GM12878 (cell line): ENCODE data around the gene SLC13A3. TPM values are rescaled to one million over a fixed set of nuclear protein-coding genes. Genes with fewer than 3 reads are reported as not detected.
A peak's percentile ranks its signal among the peaks of the same experiment; 100 is the strongest.

Source experiments
- ATAC-seq: fragments of 200-7000 bp; cut with Tn5 transposase; 3 replicates; pipeline ENCODE4 v1.9.1; 2020; ENCODE audit warnings: mild to moderate bottlenecking, moderate library complexity
- BruUV-seq: library from RNA; stranded (reverse); fragments of 400-500 nt; replicated peaks from 2 replicates; lab custom pipeline; 2021; lab: Mats Ljungman, UMichigan
- CTCF ChIA-PET: fragments of 300-600 bp; sonication (Branson Sonifier 250); formaldehyde crosslinking; extraction: SDS; loops from one replicate; lab custom pipeline; 2021; ENCODE audit warnings: inconsistent platforms; lab: Yijun Ruan, JAX
- POLR2A ChIA-PET: fragments of 350-600 bp; formaldehyde crosslinking; extraction: SDS; loops from one replicate; lab custom pipeline; 2021; ENCODE audit warnings: inconsistent platforms; lab: Charles Lee
- RAD21 ChIA-PET: fragments of 300-600 bp; sonication (Branson Sonifier 250); formaldehyde crosslinking; loops from one replicate; lab custom pipeline; 2023; ENCODE audit warnings: antibody characterized with exemption; ENCODE audit not compliant: unreplicated experiment; lab: Charles Lee
- SMC1A ChIA-PET: fragments of 300-600 bp; sonication (Branson Sonifier 250); formaldehyde crosslinking; loops from one replicate; lab custom pipeline; 2023; ENCODE audit not compliant: unreplicated experiment, uncharacterized antibody; lab: Charles Lee
- DNase-seq: peaks from one replicate; pipeline ENCODE4 v3.0.0-alpha.2; 2011; ENCODE audit warnings: low read depth, low spot score
- FAIRE-seq: peaks from 3 replicates; lab custom pipeline; 2011; peaks lifted over from hg19 to GRCh38; lab: Jason Lieb, UNC
- H2AFZ ChIP-seq: 2 replicates; pipeline ENCODE4 v1.6.0; 2011; ENCODE audit warnings: low read depth, low read length, control low read depth; ENCODE audit not compliant: control insufficient read depth
- H3K27ac ChIP-seq: 2 replicates; pipeline ENCODE4 v1.5.1; 2011; ENCODE audit warnings: control low read depth; ENCODE audit not compliant: control insufficient read depth, insufficient read depth
- H3K27me3 ChIP-seq, 2 experiments: replicated peaks in 1 of 2; 2 replicates each; pipeline versions ENCODE4 v1.6.0 to v1.6.1; 2011; ENCODE audit warnings: low read length in 1 of 2; ENCODE audit not compliant: control insufficient read depth in 2 of 2, insufficient read depth in 2 of 2
- H3K36me3 ChIP-seq, 2 experiments: 2 replicates each; pipeline ENCODE4 v1.5.1; 2011; ENCODE audit warnings: low read length in 1 of 2; ENCODE audit not compliant: control insufficient read depth in 2 of 2, insufficient read depth in 2 of 2
- H3K4me1 ChIP-seq: 2 replicates; pipeline ENCODE4 v1.6.1; 2011; ENCODE audit warnings: mild to moderate bottlenecking, low read length, moderate library complexity, mixed read lengths; ENCODE audit not compliant: control insufficient read depth, insufficient read depth
- H3K4me2 ChIP-seq: 2 replicates; pipeline ENCODE4 v1.6.0; 2011; ENCODE audit warnings: control low read depth; ENCODE audit not compliant: control insufficient read depth, insufficient read depth
- H3K4me3 ChIP-seq: fragments of 200-600 bp; sonication (generic); 2 replicates; pipeline ENCODE4 v1.5.1; 2016
- H3K79me2 ChIP-seq: 2 replicates; pipeline ENCODE4 v1.6.0; 2011; ENCODE audit warnings: low read length; ENCODE audit not compliant: control insufficient read depth, insufficient read depth
- H3K9ac ChIP-seq: 2 replicates; pipeline ENCODE4 v1.8.0; 2011; ENCODE audit warnings: low read length, control low read depth, mixed read lengths; ENCODE audit not compliant: control insufficient read depth, insufficient read depth
- H3K9me3 ChIP-seq: replicated peaks from 3 replicates; pipeline ENCODE4 v1.5.1; 2011; ENCODE audit warnings: mild to moderate bottlenecking, low read length; ENCODE audit not compliant: control insufficient read depth, insufficient read depth
- H4K20me1 ChIP-seq: 2 replicates; pipeline ENCODE4 v1.6.0; 2011; ENCODE audit not compliant: control insufficient read depth, insufficient read depth
- BACH1 ChIP-seq: fragments of 450-650 bp; IDR thresholded peaks from 2 replicates; pipeline ENCODE4 v1.6.1; 2017; ENCODE audit warnings: mild to moderate bottlenecking, borderline replicate concordance
- BCL3 ChIP-seq: IDR thresholded peaks from 2 replicates; pipeline ENCODE4 v1.6.1; 2011; ENCODE audit warnings: borderline replicate concordance, low read depth, mild to moderate bottlenecking, moderate library complexity, low read length; ENCODE audit not compliant: insufficient read depth, poor library complexity, severe bottlenecking
- CEBPZ ChIP-seq: fragments of 150-350 bp; IDR thresholded peaks from 2 replicates; pipeline ENCODE4 v1.6.1; 2016; ENCODE audit warnings: low read depth, low read length
- CTCF ChIP-seq, 3 experiments: IDR thresholded peaks in 2 of 3; conservative IDR thresholded peaks in 1 of 3; 2 replicates each; pipeline ENCODE4 v1.5.1; 2011; ENCODE audit warnings: low read depth in 3 of 3, low read length in 3 of 3, mild to moderate bottlenecking in 3 of 3, control low read depth in 2 of 3, moderate library complexity in 2 of 3, inconsistent platforms in 1 of 3, mixed read lengths in 1 of 3; ENCODE audit not compliant: control insufficient read depth in 2 of 3, insufficient read depth in 1 of 3; ENCODE audit errors: extremely low read depth in 1 of 3
- EGR1 ChIP-seq, 2 experiments: IDR thresholded peaks; 1 replicate in 1 of 2; 2 replicates in 1 of 2; pipeline ENCODE4 v1.6.1; 2011 to 2012; ENCODE audit warnings: low read depth in 2 of 2, low read length in 2 of 2, borderline replicate concordance in 1 of 2, mild to moderate bottlenecking in 1 of 2, moderate library complexity in 1 of 2
- ETV6 ChIP-seq, 2 experiments: fragments of 450-650 bp in 1 of 2; IDR thresholded peaks in 1 of 2; conservative IDR thresholded peaks in 1 of 2; 2 replicates each; pipeline ENCODE4 v1.6.1; 2014; ENCODE audit warnings: antibody characterized with exemption in 1 of 2, borderline replicate concordance in 1 of 2, low read depth in 1 of 2, mild to moderate bottlenecking in 1 of 2, moderate library complexity in 1 of 2
- HCFC1 ChIP-seq: fragments of 150-350 bp; IDR thresholded peaks from 2 replicates; pipeline ENCODE4 v1.6.1; 2014; ENCODE audit warnings: low read length
- HDGF ChIP-seq: fragments of 450-650 bp; IDR thresholded peaks from 2 replicates; pipeline ENCODE4 v1.6.1; 2016; ENCODE audit warnings: antibody characterized with exemption
- IKZF2 ChIP-seq, 2 experiments: fragments of 450-650 bp; IDR thresholded peaks; 2 replicates each; pipeline ENCODE4 v1.6.1; 2017; ENCODE audit warnings: mild to moderate bottlenecking in 2 of 2, moderate library complexity in 2 of 2
- MEF2A ChIP-seq: IDR thresholded peaks from 2 replicates; pipeline ENCODE4 v1.6.1; 2011; ENCODE audit warnings: low read depth, mild to moderate bottlenecking, low read length, moderate library complexity; ENCODE audit not compliant: insufficient read depth
- NRF1 ChIP-seq: conservative IDR thresholded peaks from 2 replicates; pipeline ENCODE4 v1.6.1; 2011; ENCODE audit warnings: mild to moderate bottlenecking, low read depth, low read length, improper control_type of control experiment
- PAX8 ChIP-seq: fragments of 450-650 bp; IDR thresholded peaks from 2 replicates; pipeline ENCODE4 v1.6.1; 2017; ENCODE audit warnings: mild to moderate bottlenecking, moderate library complexity
- POU2F2 ChIP-seq: IDR thresholded peaks from 3 replicates; pipeline ENCODE4 v1.6.1; 2011; ENCODE audit warnings: low read depth, mild to moderate bottlenecking, low read length, borderline replicate concordance
- SMAD5 ChIP-seq: IDR thresholded peaks from 2 replicates; pipeline ENCODE4 v1.6.1; 2016; ENCODE audit warnings: antibody characterized with exemption, low read depth
- STAT1 ChIP-seq: fragments of 450-650 bp; conservative IDR thresholded peaks from 2 replicates; pipeline ENCODE4 v1.6.1; 2014; ENCODE audit warnings: antibody characterized with exemption, mild to moderate bottlenecking
- TBL1XR1 ChIP-seq: IDR thresholded peaks from 2 replicates; pipeline ENCODE4 v1.6.1; 2012; ENCODE audit warnings: low read depth, low read length, improper control_type of control experiment
- WGBS: methylation state at CpG from one replicate; pipeline ENCODE4 v1.1.6; 2016; ENCODE audit warnings: low lambda C conversion rate; ENCODE audit not compliant: insufficient replicate concordance, insufficient coverage; ENCODE audit errors: missing lambda C conversion rate; 5-methylcytosine and 5-hydroxymethylcytosine counted together
- in situ Hi-C: fragments of 300-500 bp; cut with MboI; formaldehyde crosslinking; loops from 9 replicates; pipeline ENCODE4 v1.14.3; 2018; ENCODE audit warnings: mixed read lengths
- intact Hi-C: fragments of 100-400 bp; cut with micrococcal nuclease; formaldehyde crosslinking; loops from one replicate; pipeline ENCODE4 v1.14.2; 2022; ENCODE audit not compliant: unreplicated experiment
- polyA plus RNA-seq, 11 experiments: library from polyadenylated mRNA; depleted of rRNA in 4 of 11; unstranded in 6 of 11; stranded (reverse) in 5 of 11; fragments of >200 nt; fragmentation: Nextera tagmentation in 4 of 11; fragmentation: Illumina TruSeq in 1 of 11; extraction: Ambion mirVana in 4 of 11; extraction: Trizol in 1 of 11; gene quantifications; 1 replicate in 1 of 11; 2 replicates in 10 of 11; pipeline versions ENCODE4 v1.2.1 to v1.2.3, GENCODE V29; 2011 to 2016; ENCODE audit warnings: inconsistent platforms in 2 of 11, missing spikeins in 2 of 11, low read depth in 1 of 11
- total RNA-seq, 4 experiments: library from RNA; depleted of rRNA in 3 of 4; stranded (reverse); fragments of >200 nt in 3 of 4; fragmentation: Illumina TruSeq in 1 of 4; extraction: Trizol in 1 of 4; gene quantifications; 2 replicates each; pipeline versions ENCODE4 v1.2.1 to v1.2.3, GENCODE V29; 2013 to 2021

Gene SLC13A3
- total and polyA plus RNA-seq, 10 of the 15 experiments (the other 5 are each of a cell fraction or from before 2014, with no cell fraction given), result 0.03 to 0.76 (median 0.07) TPM; not detected in 4

GRCh38 chr20:46549188-46549972 is 101.9 kb downstream of the SLC13A3 start:
- H3K27me3 ChIP-seq, result no peaks in the 10 kb centered on the region
- H3K27ac ChIP-seq, result no peak overlapping the region
- H3K4me1 ChIP-seq, result peaks cover 69% of the 10 kb centered on the region
- DNase-seq (no peak), FAIRE-seq (no peak), ATAC-seq (no peak)
- ChIA-PET POLR2A (no interaction called here), RAD21 (interaction anchor here (1.2 kb wide), 1 partner anchor 29 kb away, joined by 4 read pairs; no protein-coding TSS in a partner anchor), SMC1A (interaction anchor here (0.8 to 4.3 kb wide), 8 partner anchors 10 to 137 kb away, joined by 3 to 19 read pairs (median 4); no protein-coding TSS in a partner anchor), CTCF (interaction anchor here (1.4 to 4.3 kb wide), 6 partner anchors 10 to 140 kb away, joined by 4 to 43 read pairs (median 11); partner anchors contain the start of gene TP53RK)
- no peak overlapping the region for H3K4me2 ChIP-seq
- H3K79me2 ChIP-seq, result no peaks in the 10 kb centered on the region
- BruUV-seq, result no TSS peak
- WGBS, result 79% methylated on average over 4 of the region's 4 CpGs
- H3K4me3 ChIP-seq, result no peak overlapping the region
- in situ Hi-C loops, result no loop called here
- no peak overlapping the region for H3K9ac ChIP-seq
- intact Hi-C loops, result no loop called here
- H3K36me3 ChIP-seq, result no peaks in the 10 kb centered on the region
- no peaks in the 10 kb centered on the region for H4K20me1 ChIP-seq
- H3K9me3 ChIP-seq, result no peaks in the 10 kb centered on the region; the same call in 2 of the 3 replicates
- H2AFZ ChIP-seq, result no peak overlapping the region
- TF ChIP-seq IKZF2 (IDR thresholded peaks at IDR 0.05), result 0 out of 4 replicates have a peak, but pooled peaks of 1 of the 2 experiments have one; percentile 6
- no peak for TF ChIP-seq ETV6 (conservative IDR thresholded peaks at IDR 0.05 in 1 of 2, IDR thresholded peaks at IDR 0.05 in 1 of 2; ENCODE audit: borderline replicate concordance in 1 of 2, low read depth in 1 of 2)
- TF ChIP-seq CTCF (IDR thresholded peaks at IDR 0.05 in 2 of 3, conservative IDR thresholded peaks at IDR 0.05 in 1 of 3; ENCODE audit: control insufficient read depth in 2 of 3, extremely low read depth in 1 of 3, insufficient read depth in 1 of 3, low read depth in 3 of 3, low read length in 3 of 3), result peak in 2 of 3 experiments; percentile 23 to 24; a peak in 2 of 6 replicates
- TF ChIP-seq PAX8, result no peak
- TF ChIP-seq EGR1 (IDR thresholded peaks at IDR 0.05; ENCODE audit: borderline replicate concordance in 1 of 2, low read depth in 2 of 2, low read length in 2 of 2), result no peak
- no peak for TF ChIP-seq STAT1
- TF ChIP-seq BACH1, result no peak
- TF ChIP-seq SMAD5, result no peak
- no peak for TF ChIP-seq HDGF
- TF ChIP-seq CEBPZ, result no peak
- no peak for TF ChIP-seq TBL1XR1
- no peak for TF ChIP-seq NRF1
- no peak for TF ChIP-seq MEF2A
- TF ChIP-seq BCL3, result no peak
- TF ChIP-seq POU2F2, result peak; percentile 76; the same call in 1 of the 3 replicates
- no peak for TF ChIP-seq HCFC1
